COLO668 (cell line): ENCODE data around the gene CHIA.
"Not testable (repeated sequence)": the region's sequence is repeated elsewhere in the genome, so short reads cannot be mapped to it uniquely, and the experiment has no call there.

Source experiments
- DNase-seq: peaks from one replicate; lab custom pipeline; 2025; ENCODE audit not compliant: unreplicated experiment; lab: John Stamatoyannopoulos, UW

Gene CHIA

DNA sequence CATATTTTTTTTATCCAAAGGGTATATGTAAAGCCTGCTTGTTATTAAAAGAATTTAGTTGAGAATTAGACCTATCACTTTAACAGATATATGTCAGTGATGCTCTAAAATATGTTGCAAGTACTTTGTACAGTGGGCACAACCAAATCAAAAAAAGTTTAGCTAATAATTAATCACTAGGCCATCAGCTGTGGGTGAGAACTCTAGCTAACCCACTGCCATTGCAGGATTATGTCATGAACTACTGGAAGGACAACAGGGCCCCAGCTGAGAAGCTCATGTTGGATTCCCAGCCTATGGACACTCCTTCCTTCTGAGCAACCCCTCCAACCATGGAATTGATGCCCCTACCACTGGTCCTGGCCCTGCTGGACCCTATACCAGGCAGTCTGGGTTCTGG is 6.8 kb upstream of the CHIA start:
- DNase-seq, result no peak

DNA sequence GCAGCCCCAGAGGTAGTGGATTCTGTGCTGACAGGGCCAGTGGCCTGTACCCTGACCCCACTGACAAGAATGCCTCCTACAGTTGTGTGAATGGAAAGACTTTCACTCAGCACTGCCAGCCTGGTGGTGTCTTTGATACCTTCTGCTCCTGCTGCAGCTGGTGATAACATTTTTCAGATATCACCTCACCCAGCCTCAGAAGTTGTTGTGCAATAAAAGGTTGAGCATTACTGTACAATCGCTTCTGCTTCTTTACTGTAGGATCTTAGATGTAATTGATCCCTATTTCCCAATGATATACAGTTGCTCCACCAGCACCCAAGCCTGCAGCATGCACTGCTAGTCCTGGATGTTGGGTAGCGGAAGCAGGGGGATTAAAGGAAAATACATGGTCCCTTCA is 4.8 kb upstream of the CHIA start:
- DNase-seq, result no peak

- no peak for DNase-seq
These were observed 3.7 kb upstream of the CHIA start for GRCh38 chr1:111286912-111287311.

DNA sequence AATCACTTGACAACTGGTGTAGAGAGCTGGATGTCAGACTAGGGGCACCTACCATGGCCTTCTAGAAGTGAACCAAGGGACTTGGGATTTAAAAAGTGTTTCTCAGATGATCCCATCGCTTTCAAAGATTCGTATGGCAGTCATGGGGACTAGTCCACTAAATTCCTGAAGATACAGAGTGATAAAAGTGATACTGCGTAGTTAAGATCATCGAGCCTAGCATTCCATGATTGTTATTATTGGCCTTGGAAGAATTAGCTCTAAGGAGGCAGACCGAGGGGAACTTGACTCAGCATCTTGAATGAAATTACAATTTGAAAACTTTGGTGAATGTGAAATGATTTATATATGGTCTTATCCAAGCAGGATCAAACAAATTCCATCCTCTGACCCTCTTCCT is 1.3 kb upstream of the CHIA start:
- DNase-seq, result no peak

- DNase-seq, result no peak
These were observed 547 bp upstream of the CHIA start for GRCh38 chr1:111290104-111290503.

- DNase-seq, result no peak
These were observed 3.7 kb downstream of the CHIA start for GRCh38 chr1:111294390-111294789.

DNA sequence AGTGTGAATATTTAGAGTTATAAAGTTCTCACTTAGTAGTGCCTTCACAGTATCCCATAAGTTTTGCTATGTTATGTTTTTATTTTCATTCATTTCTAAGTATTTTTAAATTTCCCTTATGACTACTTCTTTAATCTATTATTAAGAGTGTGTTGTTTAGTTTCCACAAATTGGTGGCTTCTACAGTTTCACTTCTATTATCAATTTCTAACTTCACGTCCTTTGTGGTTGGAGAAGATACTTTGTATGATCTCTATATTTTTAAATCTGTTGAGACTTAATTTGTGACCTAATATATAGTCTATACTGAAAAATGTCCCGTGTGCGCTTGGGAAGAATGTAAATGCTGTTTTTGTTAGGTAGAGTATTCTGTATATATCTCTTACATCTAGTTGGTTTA is 11.7 kb downstream of the CHIA start:
- no peak for DNase-seq

GRCh38 chr1:111309690-111310089 is 19.0 kb downstream of the CHIA start:
- DNase-seq, result no peak

GRCh38 chr1:111318523-111318922 is 27.9 kb downstream of the CHIA start:
- no peak for DNase-seq

GRCh38 chr1:111320066-111320879 is 29.6 kb downstream of the CHIA start:
- DNase-seq, result no peak

DNA sequence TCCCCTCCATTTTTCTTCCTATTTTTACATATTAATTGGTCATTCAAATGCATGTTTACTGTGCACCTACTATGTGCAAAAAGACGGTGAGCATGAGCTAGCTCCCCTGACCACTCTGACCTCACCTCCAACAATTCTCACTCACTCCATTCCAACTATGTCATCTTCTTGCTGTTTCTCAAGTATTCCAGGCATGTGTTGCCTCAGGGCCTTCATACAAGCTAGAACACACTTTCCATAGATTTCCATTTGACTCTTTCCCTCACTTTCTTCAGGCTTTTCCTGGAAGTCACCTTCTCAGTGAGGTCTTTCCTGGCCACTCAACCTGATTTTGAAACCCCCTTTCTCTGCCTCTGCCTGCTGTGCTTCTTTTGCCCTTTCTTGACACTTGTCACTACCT is 32.6 kb downstream of the CHIA start:
- no peak for DNase-seq

DNA sequence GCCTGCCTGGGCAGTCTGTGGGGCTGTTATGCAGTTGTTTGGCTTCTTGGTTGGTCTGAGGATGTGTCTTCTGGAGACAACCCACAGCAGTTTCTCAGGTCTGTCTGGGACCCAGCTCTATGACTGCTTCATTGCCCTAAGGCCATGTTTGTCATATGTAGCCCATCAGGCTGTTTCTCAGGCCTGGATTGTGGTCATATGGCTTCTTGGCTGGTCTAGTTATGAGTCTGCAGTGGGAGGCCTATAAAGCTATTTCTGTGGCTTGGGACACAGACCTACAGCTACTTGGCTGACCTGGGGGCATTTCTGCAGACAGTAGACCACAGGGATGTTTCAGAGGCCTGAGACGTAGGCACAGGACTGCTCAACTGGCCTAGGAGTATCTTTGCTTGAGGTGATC is 41.5 kb downstream of the CHIA start:
- no peak for DNase-seq

GRCh38 chr1:111334169-111334568 is 43.5 kb downstream of the CHIA start:
- DNase-seq, result peak; percentile 10

DNA sequence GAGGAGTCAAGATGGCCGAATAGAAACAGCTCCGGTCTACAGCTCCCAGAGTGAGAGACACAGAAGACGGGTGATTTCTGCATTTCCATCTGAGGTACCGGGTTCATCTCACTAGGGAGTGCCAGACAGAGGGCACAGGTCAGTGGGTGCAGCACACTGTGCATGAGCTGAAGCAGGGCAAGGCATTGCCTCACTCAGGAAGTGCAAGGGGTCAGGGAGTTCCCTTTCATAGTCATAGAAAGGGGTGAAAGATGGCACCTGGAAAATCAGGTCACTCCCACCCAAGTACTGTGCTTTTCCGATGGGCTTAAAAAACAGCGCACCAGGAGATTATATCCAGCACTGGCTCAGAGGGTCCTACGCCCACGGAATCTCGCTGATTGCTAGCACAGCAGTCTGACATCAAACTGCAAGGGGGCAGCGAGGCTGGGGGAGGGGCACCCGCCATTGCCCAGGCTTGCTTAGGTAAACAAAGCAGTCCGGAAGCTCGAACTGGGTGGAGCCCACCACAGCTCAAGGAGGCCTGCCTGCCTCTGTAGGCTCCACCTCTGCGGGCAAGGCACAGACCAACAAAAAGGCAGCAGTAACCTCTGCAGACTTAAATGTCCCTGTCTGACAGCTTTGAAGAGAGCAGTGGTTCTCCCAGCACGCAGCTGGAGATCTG is 44.7 kb downstream of the CHIA start:
- not testable (repeated sequence) for DNase-seq

- DNase-seq, result not testable (repeated sequence)
These were observed 48.2 kb downstream of the CHIA start for GRCh38 chr1:111338849-111339248.

DNA sequence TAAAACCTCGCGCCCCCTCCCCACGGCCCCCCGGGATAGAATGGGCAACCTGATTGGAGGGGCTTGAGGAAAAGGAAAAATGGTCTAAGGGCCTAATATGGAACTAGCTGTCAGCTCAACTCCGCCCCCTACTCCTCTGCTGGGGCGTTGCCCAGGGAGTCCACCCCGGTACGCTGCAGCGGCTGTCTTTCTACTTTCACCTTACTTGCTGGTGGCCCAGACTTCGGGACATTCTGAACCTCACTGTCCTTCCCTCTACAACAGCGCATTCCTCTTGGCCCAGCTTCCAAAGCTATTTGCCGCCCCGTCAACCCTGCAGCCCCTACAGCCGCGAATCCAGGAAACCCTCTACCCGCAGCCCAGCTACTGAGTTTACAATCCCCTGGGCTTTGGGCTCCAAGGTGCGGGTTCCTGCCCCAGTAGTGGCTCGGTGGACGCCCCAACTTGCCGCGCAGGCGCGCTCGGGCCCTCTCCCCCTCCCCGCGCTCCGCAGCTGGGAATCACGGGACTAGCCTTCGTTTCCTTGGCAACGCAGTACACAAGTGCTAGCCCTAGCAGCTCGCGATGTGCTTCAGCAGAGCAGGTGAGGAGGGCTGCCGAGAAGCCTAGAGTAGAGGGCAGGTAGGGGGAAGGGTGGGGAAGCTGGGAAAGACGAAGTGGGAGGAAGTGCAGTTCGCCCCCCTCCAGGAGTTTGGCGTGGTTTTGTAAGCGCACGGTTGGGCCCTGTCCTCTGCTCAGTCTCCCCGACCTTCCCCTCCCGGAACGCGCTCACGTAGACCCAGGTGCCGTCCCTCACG is 55.6 kb downstream of the CHIA start:
- DNase-seq, result peak; percentile 90

- DNase-seq, result no peak
These were observed 56.4 kb downstream of the CHIA start for GRCh38 chr1:111347026-111347425.

- DNase-seq, result no peak
These were observed 61.0 kb downstream of the CHIA start for GRCh38 chr1:111351700-111352099.

- no peak for DNase-seq
These were observed 63.9 kb downstream of the CHIA start for GRCh38 chr1:111354584-111354983.

DNA sequence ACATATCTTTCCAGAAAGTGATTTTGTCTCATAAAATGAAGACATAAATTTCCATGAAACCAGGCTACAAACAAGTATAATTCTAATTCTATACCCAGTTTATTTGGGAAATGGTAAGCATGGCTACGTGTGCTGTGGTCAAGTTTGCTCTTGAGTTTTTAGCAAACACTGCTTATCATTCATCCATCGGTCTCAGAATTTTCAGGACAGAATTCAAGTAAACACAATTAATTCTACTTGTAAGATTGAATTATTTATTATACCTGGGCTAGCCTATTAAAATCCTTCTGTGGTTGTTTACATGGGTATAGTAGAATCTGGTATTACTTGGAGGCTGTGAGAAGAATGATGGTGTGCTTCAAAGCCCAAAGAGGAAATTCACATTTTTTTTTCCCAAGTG is 68.3 kb downstream of the CHIA start:
- DNase-seq, result no peak

- no peak for DNase-seq
These were observed 68.7 kb downstream of the CHIA start for GRCh38 chr1:111359376-111359775.

GRCh38 chr1:111360257-111360656 is 69.6 kb downstream of the CHIA start:
- not testable (repeated sequence) for DNase-seq
